Measurements from ENCODE around the gene ADAMTS4. TPM values are rescaled to one million over a fixed set of nuclear protein-coding genes. Genes with fewer than 3 reads are reported as not detected.

Gene ADAMTS4
- total RNA-seq, 1 experiment from 2014 or later, result 31.6 TPM

DNA sequence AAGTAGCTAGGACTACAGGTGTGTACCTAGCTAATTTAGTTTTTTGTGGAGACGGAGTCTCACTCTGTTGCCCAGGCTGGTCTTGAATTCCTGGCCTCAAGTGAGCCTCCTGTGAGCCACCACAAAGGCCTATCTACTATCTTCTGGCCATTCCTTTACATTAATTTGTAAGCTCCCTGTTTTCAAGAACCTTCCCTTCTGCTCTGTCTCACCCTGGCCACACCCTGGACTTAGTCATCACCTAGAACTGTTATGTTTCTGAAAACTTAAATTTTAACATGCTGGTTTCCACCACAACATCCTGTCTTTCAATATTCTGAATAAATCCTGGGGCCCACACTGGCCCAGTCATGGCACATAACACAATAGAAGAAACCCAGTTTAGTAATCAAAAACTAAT, 16.6 kb downstream of the ADAMTS4 start:
- DNase-seq (ENCODE audit: low spot score), result no peak
- H3K9me3 ChIP-seq (ENCODE audit: low read depth, low read length, poor library complexity, severe bottlenecking), result no peaks in the 10 kb centered on the region
- no peaks in the 10 kb centered on the region for H3K27me3 ChIP-seq (replicated peaks; ENCODE audit: insufficient read depth, low read depth, low read length, poor library complexity)
- intact Hi-C loops (cut with micrococcal nuclease; ENCODE audit: unreplicated experiment), result loop anchor here (5.0 kb wide), 1 partner anchor 200 kb away; no protein-coding TSS in a partner anchor
- CTCF ChIA-PET, result interaction anchor here (0.6 to 1.2 kb wide), 2 partner anchors 43 to 200 kb away, joined by 3 to 7 read pairs; partner anchors contain the start of gene TOMM40L
- TF ChIP-seq CTCF (conservative IDR thresholded peaks at IDR 0.05; ENCODE audit: low read depth, low read length) (no peak), EZH2 (IDR thresholded peaks at IDR 0.05; ENCODE audit: borderline replicate concordance, low read depth, low read length, poor library complexity, severe bottlenecking) (no peak)
- peaks cover 20% of the 10 kb centered on the region for H3K4me1 ChIP-seq (ENCODE audit: insufficient read depth, low read length, poor library complexity, severe bottlenecking)
- no peaks in the 10 kb centered on the region for H3K36me3 ChIP-seq (ENCODE audit: insufficient read depth, low read length, poor library complexity, severe bottlenecking)
- H3K27ac ChIP-seq (ENCODE audit: low read depth, low read length, poor library complexity, severe bottlenecking), result no peak overlapping the region
- no peak overlapping the region for H3K4me3 ChIP-seq (ENCODE audit: low read depth, low read length, poor library complexity, severe bottlenecking)
- BruUV-seq (replicated peaks), result no TSS peak
- POLR2A ChIA-PET (ENCODE audit: low non-redundant PET), result no interaction called here

GRCh38 chr1:161180639-161181038, 18.2 kb downstream of the ADAMTS4 start:
- POLR2A ChIA-PET (ENCODE audit: low non-redundant PET), result no interaction called here
- H3K27me3 ChIP-seq (replicated peaks; ENCODE audit: insufficient read depth, low read depth, low read length, poor library complexity), result no peaks in the 10 kb centered on the region
- peaks cover 20% of the 10 kb centered on the region for H3K4me1 ChIP-seq (ENCODE audit: insufficient read depth, low read length, poor library complexity, severe bottlenecking)
- H3K9me3 ChIP-seq (ENCODE audit: low read depth, low read length, poor library complexity, severe bottlenecking), result no peaks in the 10 kb centered on the region
- no TSS peak for BruUV-seq (replicated peaks)
- no peak overlapping the region for H3K4me3 ChIP-seq (ENCODE audit: low read depth, low read length, poor library complexity, severe bottlenecking)
- no peak overlapping the region for H3K27ac ChIP-seq (ENCODE audit: low read depth, low read length, poor library complexity, severe bottlenecking)
- TF ChIP-seq CTCF (conservative IDR thresholded peaks at IDR 0.05; ENCODE audit: low read depth, low read length) (peak; percentile 65), EZH2 (IDR thresholded peaks at IDR 0.05; ENCODE audit: borderline replicate concordance, low read depth, low read length, poor library complexity, severe bottlenecking) (no peak)
- no peaks in the 10 kb centered on the region for H3K36me3 ChIP-seq (ENCODE audit: insufficient read depth, low read length, poor library complexity, severe bottlenecking)
- intact Hi-C loops (cut with micrococcal nuclease; ENCODE audit: unreplicated experiment), result loop anchor here (5.0 kb wide), 1 partner anchor 202 kb away; no protein-coding TSS in a partner anchor
- CTCF ChIA-PET, result no interaction called here
- peak; percentile 71 for DNase-seq (ENCODE audit: low spot score)

DNA sequence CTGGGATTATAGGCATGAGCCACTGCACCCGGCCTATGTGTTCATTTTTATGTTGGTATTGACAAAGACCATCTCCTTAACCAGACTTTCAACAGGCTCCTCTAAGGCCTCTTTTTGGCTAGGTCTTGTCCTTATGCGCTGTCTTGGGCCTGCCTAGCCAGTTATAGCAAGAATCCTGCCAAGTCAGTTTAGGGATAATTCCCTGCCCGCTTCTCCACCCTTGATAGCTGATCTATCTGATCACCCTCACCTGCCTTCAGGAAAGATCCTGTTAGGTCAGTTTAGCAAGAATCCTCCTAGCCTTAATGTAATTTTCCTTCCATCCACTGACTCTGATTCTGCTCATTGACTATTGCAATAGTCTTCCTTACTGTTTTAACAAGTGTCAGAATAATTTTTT, 19.2 kb downstream of the ADAMTS4 start:
- Histone ChIP-seq H3K36me3 (ENCODE audit: insufficient read depth, low read length, poor library complexity, severe bottlenecking) (peaks cover 6% of the 10 kb centered on the region), H3K4me1 (ENCODE audit: insufficient read depth, low read length, poor library complexity, severe bottlenecking) (peaks cover 15% of the 10 kb centered on the region), H3K27me3 (replicated peaks; ENCODE audit: insufficient read depth, low read depth, low read length, poor library complexity) (no peaks in the 10 kb centered on the region), H3K27ac (ENCODE audit: low read depth, low read length, poor library complexity, severe bottlenecking) (no peak overlapping the region), H3K9me3 (ENCODE audit: low read depth, low read length, poor library complexity, severe bottlenecking) (no peaks in the 10 kb centered on the region), H3K4me3 (ENCODE audit: low read depth, low read length, poor library complexity, severe bottlenecking) (no peak overlapping the region)
- ChIA-PET POLR2A (ENCODE audit: low non-redundant PET) (no interaction called here), CTCF (no interaction called here)
- no peak for DNase-seq (ENCODE audit: low spot score)
- no TSS peak for BruUV-seq (replicated peaks)
- TF ChIP-seq EZH2 (IDR thresholded peaks at IDR 0.05; ENCODE audit: borderline replicate concordance, low read depth, low read length, poor library complexity, severe bottlenecking) (no peak), CTCF (conservative IDR thresholded peaks at IDR 0.05; ENCODE audit: low read depth, low read length) (no peak)
- intact Hi-C loops (cut with micrococcal nuclease; ENCODE audit: unreplicated experiment), result loop anchor here (5.0 kb wide), 1 partner anchor 203 kb away; no protein-coding TSS in a partner anchor
